PC-9 (cell line): ENCODE measurements around the gene MAGI2. TPM values are rescaled to one million over a fixed set of nuclear protein-coding genes. Genes with fewer than 3 reads are reported as not detected.

Experiments used
- BruUV-seq: library from RNA; stranded (reverse); fragments of 400-500 nt; replicated peaks from 2 replicates; lab custom pipeline; 2021; lab: Mats Ljungman, UMichigan
- CTCF ChIA-PET: fragments of 300-600 bp; sonication (Branson Sonifier 250); formaldehyde crosslinking; loops from one replicate; lab custom pipeline; 2022; ENCODE audit warnings: antibody characterized with exemption; lab: Charles Lee
- POLR2A ChIA-PET: fragments of 300-600 bp; sonication (Branson Sonifier 250); formaldehyde crosslinking; loops from one replicate; lab custom pipeline; 2022; ENCODE audit warnings: antibody characterized with exemption; ENCODE audit not compliant: unreplicated experiment; lab: Charles Lee
- DNase-seq, 2 experiments: peaks; one replicate each; pipeline versions ENCODE4 v3.0.0 to v3.0.0-alpha.2; 2015 to 2022; ENCODE audit warnings: mixed read lengths in 1 of 2
- H2AFZ ChIP-seq: fragments of 200-600 bp; sonication (generic); 2 replicates; pipeline ENCODE4 v1.8.1; 2017; ENCODE audit warnings: antibody characterized with exemption
- H3F3A ChIP-seq: fragments of 200-600 bp; sonication (generic); 2 replicates; pipeline ENCODE4 v1.8.1; 2017; ENCODE audit warnings: antibody characterized with exemption, mild to moderate bottlenecking, low read depth; ENCODE audit not compliant: insufficient read depth
- H3K27ac ChIP-seq: fragments of 200-600 bp; sonication (generic); 2 replicates; pipeline ENCODE4 v1.6.1; 2016; ENCODE audit warnings: mixed run types
- H3K27me3 ChIP-seq: fragments of 200-600 bp; sonication (generic); 2 replicates; pipeline ENCODE4 v1.6.1; 2016; ENCODE audit warnings: low read depth, mixed run types; ENCODE audit not compliant: insufficient read depth
- H3K36me3 ChIP-seq: fragments of 200-600 bp; sonication (generic); 2 replicates; pipeline ENCODE4 v1.6.1; 2016; ENCODE audit warnings: low read depth, mixed run types
- H3K4me1 ChIP-seq: fragments of 200-600 bp; sonication (generic); replicated peaks from 2 replicates; pipeline ENCODE4 v1.6.1; 2016; ENCODE audit warnings: mixed run types; ENCODE audit not compliant: insufficient read depth
- H3K4me2 ChIP-seq: fragments of 200-600 bp; sonication (generic); 2 replicates; pipeline ENCODE4 v1.6.1; 2017; ENCODE audit warnings: mixed run types
- H3K4me3 ChIP-seq: fragments of 200-600 bp; sonication (generic); 2 replicates; pipeline ENCODE4 v1.6.1; 2016; ENCODE audit warnings: mixed run types
- H3K79me2 ChIP-seq: fragments of 200-600 bp; sonication (generic); 2 replicates; pipeline ENCODE4 v1.6.1; 2017; ENCODE audit warnings: low read depth, mixed run types
- H3K9me2 ChIP-seq: fragments of 200-600 bp; sonication (generic); 2 replicates; pipeline ENCODE4 v1.8.1; 2017; ENCODE audit warnings: mild to moderate bottlenecking; ENCODE audit not compliant: insufficient read depth
- H3K9me3 ChIP-seq: fragments of 200-600 bp; sonication (generic); 2 replicates; pipeline ENCODE4 v1.8.1; 2016; ENCODE audit warnings: low read depth; ENCODE audit not compliant: insufficient read depth
- H4K20me1 ChIP-seq: fragments of 200-600 bp; sonication (generic); 2 replicates; pipeline ENCODE4 v1.8.1; 2017; ENCODE audit not compliant: insufficient read depth
- CTCF ChIP-seq: fragments of 200-600 bp; sonication (generic); conservative IDR thresholded peaks from 2 replicates; pipeline ENCODE4 v1.6.1; 2017; ENCODE audit warnings: mixed run types, antibody characterized with exemption, mild to moderate bottlenecking, moderate library complexity
- EZH2 ChIP-seq: fragments of 200-600 bp; sonication (generic); IDR thresholded peaks from 2 replicates; pipeline ENCODE4 v1.8.0; 2017; ENCODE audit warnings: antibody characterized with exemption, low read depth
- intact Hi-C: fragments of 100-400 bp; cut with micrococcal nuclease; formaldehyde crosslinking; loops from one replicate; pipeline ENCODE4 v1.10.0; 2022; ENCODE audit not compliant: unreplicated experiment
- total RNA-seq: library from RNA; stranded (reverse); gene quantifications from 2 replicates; pipeline ENCODE4 v1.2.3, GENCODE V29; 2021

The MAGI2 gene
- total RNA-seq, 1 experiment from 2014 or later: 0.92 TPM

DNA sequence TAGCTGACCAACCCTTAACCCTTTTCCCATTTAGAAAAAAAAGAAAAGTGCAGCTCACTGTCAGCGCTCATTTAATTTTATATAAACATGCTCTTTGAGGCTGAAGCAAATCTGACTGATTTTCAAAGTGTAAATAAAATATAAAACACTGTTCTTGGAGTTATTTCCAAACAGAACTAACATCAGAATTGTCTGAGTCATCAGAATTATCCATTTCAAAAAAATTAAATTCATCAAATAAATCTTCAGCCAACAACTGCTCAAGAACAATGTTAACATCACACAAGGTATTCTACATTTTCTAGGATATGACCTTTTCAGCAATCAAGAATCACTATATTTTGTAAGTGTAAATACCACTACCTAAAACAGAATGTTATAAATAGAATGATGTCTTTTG, 93.6 kb downstream of the MAGI2 start:
- POLR2A ChIA-PET: no interaction called here
- Histone ChIP-seq H3K27ac (no peak overlapping the region), H3K9me3 (no peaks in the 10 kb centered on the region; the same call in 1 of the 2 replicates), H3F3A (no peaks in the 10 kb centered on the region), H4K20me1 (no peaks in the 10 kb centered on the region), H2AFZ (no peak overlapping the region), H3K4me3 (no peak overlapping the region), H3K36me3 (no peaks in the 10 kb centered on the region), H3K4me2 (no peak overlapping the region), H3K79me2 (no peaks in the 10 kb centered on the region), H3K4me1 (no peaks in the 10 kb centered on the region), H3K27me3 (no peaks in the 10 kb centered on the region), H3K9me2 (no peaks in the 10 kb centered on the region)
- intact Hi-C loops: no loop called here
- TF ChIP-seq EZH2: no peak
- TF ChIP-seq CTCF: no peak
- BruUV-seq: no TSS peak
- DNase-seq: no peak
- CTCF ChIA-PET: no interaction called here

DNA sequence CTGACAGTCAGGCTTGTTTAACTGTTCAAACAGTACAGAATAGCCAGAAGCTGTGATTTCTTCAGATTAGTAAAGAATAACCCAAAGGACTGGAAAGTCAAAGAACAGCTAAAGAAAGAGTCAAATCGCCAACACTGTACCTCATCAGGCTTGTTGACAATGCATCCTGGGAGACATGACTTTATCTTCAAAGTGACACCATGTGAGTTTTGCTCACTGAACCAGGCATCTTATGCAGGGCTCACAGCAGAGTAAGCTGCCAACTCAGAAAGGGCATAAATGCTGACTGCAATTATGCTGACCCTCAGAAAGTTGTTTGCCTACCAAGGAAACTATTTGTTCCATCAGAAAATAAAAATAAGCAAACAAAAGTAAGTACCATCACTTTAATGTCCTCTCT, 96.4 kb downstream of the MAGI2 start:
- Histone ChIP-seq H3K9me3 (no peaks in the 10 kb centered on the region), H3K4me3 (no peak overlapping the region), H2AFZ (no peak overlapping the region), H3K9me2 (no peaks in the 10 kb centered on the region), H4K20me1 (no peaks in the 10 kb centered on the region), H3K4me2 (no peak overlapping the region), H3F3A (no peaks in the 10 kb centered on the region), H3K79me2 (no peaks in the 10 kb centered on the region), H3K36me3 (no peaks in the 10 kb centered on the region), H3K27ac (no peak overlapping the region), H3K27me3 (no peaks in the 10 kb centered on the region), H3K4me1 (no peaks in the 10 kb centered on the region)
- ChIA-PET POLR2A (no interaction called here), CTCF (no interaction called here)
- no peak for DNase-seq
- intact Hi-C loops: no loop called here
- TF ChIP-seq EZH2 (no peak), CTCF (no peak)
- no TSS peak for BruUV-seq

- Histone ChIP-seq H3K79me2 (no peaks in the 10 kb centered on the region), H3K4me1 (no peaks in the 10 kb centered on the region), H3F3A (no peaks in the 10 kb centered on the region), H3K27me3 (no peaks in the 10 kb centered on the region), H3K4me3 (no peak overlapping the region), H2AFZ (no peak overlapping the region), H3K36me3 (no peaks in the 10 kb centered on the region), H3K9me2 (no peaks in the 10 kb centered on the region), H3K27ac (no peak overlapping the region), H3K9me3 (0 out of 2 replicates have a peak, but pooled peaks cover 4% of the 10 kb centered on the region), H4K20me1 (no peaks in the 10 kb centered on the region), H3K4me2 (no peak overlapping the region)
- CTCF ChIA-PET: no interaction called here
- POLR2A ChIA-PET: no interaction called here
- DNase-seq: no peak
- intact Hi-C loops: no loop called here
- no TSS peak for BruUV-seq
- TF ChIP-seq EZH2 (no peak), CTCF (no peak)
Measured at GRCh38 chr7:79353720-79354468, 99.6 kb downstream of the MAGI2 start.
